GM18519 (cell line): Measurements from ENCODE around the gene ICAM2.
"Not testable (repeated sequence)": the region's sequence is repeated elsewhere in the genome, so short reads cannot be mapped to it uniquely, and the experiment has no call there.

Source experiments
- ATAC-seq: cut with Tn5 transposase; IDR thresholded peaks from one replicate; pipeline ENCODE4 v1.9.1; 2021; ENCODE audit warnings: mild to moderate bottlenecking, moderate library complexity; ENCODE audit not compliant: unreplicated experiment, low FRiP score

Gene ICAM2

DNA sequence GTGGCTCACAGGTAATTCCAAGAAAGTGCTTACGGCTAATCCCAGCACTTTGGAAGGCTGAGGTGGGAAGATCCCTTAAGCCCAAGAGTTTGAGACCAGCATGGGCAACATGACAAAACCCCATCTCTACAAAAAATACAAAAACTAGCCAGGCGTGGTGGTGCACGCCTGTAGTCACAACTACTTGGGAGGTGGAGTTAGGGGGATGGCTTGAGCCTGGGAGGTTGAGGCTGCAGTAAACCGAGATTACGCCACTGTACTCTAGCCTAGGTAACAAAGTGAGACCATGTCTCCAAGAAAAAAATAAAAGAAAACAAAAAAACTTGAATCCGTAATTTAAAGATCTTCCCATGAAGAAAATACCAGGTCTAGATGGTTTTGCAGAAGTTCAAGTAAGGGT, 5.0 kb downstream of the ICAM2 start:
- ATAC-seq = no peak

- no peak for ATAC-seq
Observed at GRCh38 chr17:64009571-64010402, 10.6 kb downstream of the ICAM2 start.

DNA sequence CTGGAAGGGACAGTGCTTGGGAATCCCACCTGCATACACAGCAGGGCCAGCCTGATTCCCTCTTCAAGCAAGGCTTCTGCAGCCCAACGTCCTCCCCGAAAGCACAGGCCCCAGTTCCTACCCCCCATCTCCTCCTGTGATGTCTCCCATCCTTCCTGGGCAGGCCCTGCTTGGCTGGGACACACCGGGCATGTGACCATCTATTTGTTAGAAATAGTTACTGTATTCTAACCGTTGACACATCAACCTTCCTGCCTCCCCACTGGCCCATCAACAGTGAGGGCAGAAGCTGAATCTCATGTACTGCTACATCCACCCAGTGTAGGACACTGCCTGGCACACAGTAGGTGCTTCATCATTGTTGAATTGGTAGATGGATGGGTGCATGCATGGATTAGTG, 11.6 kb downstream of the ICAM2 start:
- ATAC-seq = no peak

GRCh38 chr17:64008346-64008745, 12.1 kb downstream of the ICAM2 start:
- ATAC-seq = no peak

- ATAC-seq = no peak
Observed at GRCh38 chr17:64007838-64008282, 12.6 kb downstream of the ICAM2 start.

DNA sequence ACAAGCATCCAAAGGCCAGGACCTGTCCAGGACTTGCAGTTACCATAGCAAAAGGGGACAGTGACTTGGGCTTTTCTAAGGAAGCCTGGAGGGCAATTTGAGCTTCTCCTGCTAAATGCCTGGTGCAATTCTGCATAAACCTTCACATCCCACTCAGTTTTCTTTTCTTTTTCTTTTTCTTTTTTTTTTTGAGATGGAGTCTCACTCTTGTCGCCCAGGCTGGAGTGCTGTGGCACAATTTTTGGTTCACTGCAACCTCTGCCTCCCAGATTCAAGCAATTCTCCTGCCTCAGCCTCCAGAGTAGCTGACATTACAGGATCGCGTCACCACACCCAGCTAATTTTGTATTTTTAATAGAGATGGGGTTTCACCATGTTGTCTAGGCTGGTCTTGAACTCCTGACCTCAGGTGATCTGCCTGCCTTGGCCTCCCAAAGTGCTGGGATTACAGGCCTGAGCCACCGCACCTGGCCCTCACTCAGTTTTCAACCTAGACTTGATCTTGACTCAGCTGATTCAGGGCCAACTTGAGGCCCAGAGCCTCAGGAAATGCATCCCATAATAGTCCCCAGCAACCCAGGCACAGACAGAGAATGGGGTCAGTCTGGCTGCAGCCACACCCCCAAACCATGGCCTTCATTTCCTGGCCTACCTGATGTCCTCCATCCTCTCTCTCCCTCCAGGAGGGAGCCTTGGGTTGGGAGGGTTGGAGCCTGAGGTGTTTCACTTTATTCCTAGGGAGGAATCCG, 13.2 kb downstream of the ICAM2 start:
- not testable (repeated sequence) for ATAC-seq

DNA sequence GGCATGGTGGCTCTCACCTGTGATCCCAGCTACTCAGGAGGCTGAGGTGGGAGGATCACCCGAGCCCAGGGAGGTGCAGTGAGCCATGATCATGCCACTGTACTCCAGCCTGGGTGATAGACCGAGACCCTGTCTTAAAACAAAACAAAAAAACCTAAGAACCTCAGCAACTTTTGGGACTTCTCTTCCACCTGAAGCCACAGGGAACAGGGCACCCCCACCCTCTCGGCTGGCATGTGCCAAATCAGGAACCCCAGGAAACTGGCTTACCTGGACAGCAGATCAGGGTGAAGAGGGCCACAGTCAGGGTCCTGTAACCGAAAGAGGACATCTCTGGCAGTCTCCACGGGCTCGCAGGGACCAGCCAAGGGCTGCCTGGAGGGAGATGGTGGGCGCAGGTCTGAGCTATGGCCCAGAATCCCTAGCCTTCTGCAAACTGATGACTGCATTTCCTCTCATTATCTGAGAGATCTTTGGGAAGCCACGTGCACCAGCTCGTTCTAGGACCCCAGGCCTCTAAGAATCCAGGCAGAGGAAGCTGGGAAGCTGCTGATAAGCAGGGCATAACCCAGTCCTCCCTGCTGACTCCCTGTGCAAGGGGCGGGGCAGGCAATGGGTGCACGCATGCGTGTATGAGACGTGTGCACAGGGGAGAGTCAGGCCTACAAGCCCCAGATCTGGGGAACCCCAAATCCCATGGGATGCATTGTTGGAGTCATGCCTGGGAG, 13.9 kb downstream of the ICAM2 start:
- no peak for ATAC-seq

GRCh38 chr17:64005734-64006167, 14.7 kb downstream of the ICAM2 start:
- ATAC-seq = no peak

GRCh38 chr17:64004903-64005733, 15.3 kb downstream of the ICAM2 start:
- ATAC-seq = no peak

DNA sequence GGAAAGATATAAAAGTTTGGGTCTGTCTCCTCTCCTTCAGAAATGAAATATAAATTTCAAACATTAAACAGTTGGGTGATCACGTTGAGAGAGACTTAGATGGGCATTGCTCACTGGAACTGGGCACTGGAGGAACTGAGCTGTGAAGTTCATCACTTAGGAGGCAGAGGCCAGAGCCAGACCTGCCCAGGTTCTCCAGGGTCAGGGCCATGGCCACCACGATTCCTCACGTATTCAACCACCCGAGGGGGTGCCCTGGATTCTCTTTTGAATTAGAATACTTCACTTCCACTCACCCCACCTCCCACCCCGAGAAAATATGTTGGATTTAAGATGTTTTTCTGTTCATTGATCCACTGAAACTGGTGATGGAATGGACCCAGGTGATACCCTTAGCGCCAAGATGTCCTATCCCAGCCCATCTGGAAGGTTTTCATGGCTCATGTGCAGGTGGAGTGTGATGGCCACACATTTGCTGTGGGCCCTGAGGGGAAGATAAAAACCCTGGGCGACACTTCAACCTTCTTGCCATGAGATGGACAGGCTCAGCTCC, 16.1 kb downstream of the ICAM2 start:
- no peak for ATAC-seq

- ATAC-seq = no peak
Observed at GRCh38 chr17:64003526-64004121, 16.8 kb downstream of the ICAM2 start.

GRCh38 chr17:64002658-64003525, 17.5 kb downstream of the ICAM2 start:
- no peak for ATAC-seq

GRCh38 chr17:64001763-64002529, 18.5 kb downstream of the ICAM2 start:
- ATAC-seq = no peak

GRCh38 chr17:64001091-64001579, 19.3 kb downstream of the ICAM2 start:
- no peak for ATAC-seq

DNA sequence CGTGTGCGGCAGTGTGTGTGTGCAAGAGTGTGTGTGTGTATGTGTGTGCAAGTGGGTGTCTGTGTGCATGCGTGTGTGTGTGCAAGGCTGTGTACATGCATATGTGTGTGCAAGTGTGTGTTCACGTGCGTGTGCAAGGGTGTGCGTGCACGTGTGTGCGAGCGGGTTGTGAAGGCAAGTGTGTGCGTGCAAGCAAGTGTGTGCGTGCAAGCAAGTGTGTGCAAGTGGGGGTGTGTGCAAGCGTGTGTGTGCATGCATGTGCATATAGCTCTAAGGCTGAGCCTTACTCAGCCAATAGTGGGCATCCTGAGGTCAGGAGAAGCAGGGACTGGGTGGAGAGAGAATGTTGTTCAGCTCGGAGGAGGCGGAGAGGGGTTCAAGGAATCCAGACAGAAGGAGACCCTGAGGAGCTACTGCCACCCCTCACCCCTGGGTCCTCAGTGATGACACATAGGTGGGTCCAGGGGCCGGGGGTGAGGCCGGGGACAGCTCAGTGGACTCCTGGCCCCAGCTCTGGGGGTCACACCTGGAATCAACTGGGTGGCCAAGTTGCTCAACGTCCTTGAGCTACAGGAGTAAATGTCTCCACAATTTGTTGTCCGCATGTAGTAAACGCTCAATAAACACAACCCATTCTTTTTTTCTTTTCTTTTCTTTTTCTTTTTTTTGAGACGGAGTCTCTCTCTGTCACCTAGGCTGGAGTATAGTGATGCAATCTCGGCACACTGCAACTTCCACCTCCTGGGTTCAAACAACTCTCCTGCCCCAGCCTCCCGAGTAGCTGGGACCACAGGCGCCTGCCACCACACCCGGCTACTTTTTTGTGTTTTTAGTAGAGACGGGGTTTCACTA, 20.5 kb downstream of the ICAM2 start:
- ATAC-seq = no peak

DNA sequence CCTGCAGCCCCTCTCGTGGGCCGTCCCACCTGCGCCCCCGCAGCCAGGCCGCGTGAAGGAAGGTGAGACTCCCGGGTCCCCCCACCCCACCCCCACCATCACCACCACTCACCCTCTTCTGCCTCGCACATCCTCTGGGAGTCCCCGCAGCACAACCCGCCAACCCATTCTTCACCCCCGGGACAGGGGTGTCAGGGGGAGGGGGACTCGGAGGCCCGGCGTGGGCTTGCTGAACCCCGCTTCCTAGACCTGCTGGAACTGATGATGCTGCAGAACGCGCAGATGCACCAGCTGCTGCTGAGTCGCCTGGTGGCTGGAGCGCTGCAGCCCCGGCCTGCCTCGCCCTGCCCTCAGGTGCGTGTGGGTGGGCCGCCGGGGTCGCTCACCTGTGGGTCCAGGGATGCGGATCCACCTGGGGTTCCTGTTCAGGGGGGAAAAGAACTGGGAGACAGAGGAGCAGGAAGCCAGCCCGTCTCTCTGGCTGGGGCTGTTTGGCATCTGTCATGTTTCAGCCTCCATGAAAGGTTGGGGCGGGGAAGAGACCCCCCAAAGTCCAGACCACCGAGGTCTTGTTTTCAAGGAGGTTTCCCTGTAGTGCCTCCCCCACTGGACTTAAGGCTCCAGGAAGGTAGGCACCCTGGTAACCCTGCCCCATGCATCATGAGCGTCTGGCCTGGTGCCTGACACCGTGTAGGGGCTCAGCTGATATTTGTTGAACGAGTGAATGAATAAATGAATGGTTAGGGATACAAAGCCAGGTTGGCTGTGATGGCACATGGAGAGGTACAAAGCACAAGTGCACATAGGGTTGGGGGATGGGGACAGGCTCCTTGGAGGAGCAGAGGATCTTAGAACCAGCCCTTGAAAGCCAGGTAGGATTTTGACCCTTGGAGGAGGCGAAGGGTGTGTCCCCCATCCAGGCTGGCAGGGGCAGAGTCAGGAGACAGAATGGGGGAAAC, 21.4 kb downstream of the ICAM2 start:
- no peak for ATAC-seq
